HG03354 (cell line): ENCODE measurements around the gene ELOVL4.

Source experiments
- ATAC-seq: cut with Tn5 transposase; IDR thresholded peaks from one replicate; pipeline ENCODE4 v1.9.1; 2021; ENCODE audit warnings: mild to moderate bottlenecking; ENCODE audit not compliant: unreplicated experiment, poor library complexity, severe bottlenecking

ELOVL4 gene

DNA sequence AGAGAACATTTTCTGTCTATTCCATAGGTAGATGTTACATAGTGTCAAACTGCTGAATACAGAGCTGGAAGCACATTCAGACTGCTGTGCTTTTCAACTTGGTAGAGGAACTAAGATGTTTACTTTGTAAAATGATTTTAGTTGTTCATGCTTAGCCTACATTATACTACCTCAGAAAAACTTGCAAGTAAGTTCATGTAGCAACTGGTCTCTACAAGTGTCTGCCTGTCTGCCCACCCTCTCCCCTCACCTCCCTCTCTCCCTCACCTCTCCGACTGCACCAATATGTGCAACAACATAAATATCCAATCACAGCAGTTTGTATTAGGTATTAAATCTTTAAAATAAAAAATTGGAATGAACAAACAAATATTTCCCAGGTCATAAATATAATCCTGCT, 25.3 kb downstream of the ELOVL4 start:
- ATAC-seq, result no peak

- ATAC-seq, result no peak
Measured at GRCh38 chr6:79913369-79913768, 34.0 kb downstream of the ELOVL4 start.

DNA sequence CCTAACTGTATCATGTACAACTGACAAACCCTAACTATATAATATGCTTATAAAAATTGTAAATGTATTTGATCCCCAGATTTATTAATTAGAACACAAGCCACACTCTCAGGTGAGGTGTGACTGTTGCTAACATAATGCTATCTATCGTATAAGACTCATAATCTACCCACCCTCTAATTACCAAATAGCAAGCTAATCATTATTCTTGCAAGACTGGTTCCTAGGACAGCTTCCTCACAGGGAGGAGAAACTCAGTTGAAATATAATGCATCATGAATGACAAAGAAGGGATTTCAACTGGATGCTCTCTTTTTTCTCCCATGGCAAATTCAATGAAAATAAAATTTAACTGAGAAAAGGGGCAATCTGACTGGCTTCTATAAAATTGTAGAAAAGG, 35.4 kb downstream of the ELOVL4 start:
- ATAC-seq, result no peak

DNA sequence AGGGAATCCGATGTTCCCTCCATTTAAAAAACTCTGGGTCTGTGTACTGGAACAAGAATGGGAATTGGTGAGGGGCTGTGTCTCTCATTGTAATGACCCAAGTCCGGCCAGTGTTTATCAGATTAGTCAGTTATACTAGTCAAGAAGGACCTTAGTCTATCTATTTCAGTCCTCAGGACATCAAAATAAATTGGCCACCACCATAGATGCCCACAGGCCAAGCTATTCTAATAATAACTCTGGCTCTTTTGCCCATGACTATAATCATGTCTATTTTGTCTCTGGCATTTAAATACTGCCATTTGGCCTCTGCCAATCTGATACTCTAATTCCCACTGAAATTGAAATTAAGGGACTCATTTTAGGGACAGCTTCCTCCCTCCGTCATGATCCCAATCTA, 37.8 kb downstream of the ELOVL4 start:
- ATAC-seq, result no peak

DNA sequence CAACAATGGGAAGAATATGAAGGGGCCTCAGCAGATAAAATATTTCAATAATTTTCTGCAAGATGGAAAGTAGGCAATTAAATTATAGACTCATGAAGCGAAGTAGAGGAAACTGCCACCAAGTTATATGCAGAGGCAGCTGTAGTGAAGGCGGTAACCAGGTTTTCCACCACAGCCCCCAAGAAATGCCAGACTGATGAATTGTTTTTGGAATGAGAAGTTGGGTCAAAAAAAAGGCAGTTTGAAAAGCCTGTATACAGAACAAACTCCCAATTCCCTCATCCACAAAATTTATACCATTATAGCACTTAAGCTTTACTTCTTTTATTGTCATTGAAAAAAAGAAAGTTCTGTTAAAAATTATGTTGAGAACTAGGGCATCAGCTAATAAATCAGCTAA, 45.3 kb downstream of the ELOVL4 start:
- no peak for ATAC-seq

DNA sequence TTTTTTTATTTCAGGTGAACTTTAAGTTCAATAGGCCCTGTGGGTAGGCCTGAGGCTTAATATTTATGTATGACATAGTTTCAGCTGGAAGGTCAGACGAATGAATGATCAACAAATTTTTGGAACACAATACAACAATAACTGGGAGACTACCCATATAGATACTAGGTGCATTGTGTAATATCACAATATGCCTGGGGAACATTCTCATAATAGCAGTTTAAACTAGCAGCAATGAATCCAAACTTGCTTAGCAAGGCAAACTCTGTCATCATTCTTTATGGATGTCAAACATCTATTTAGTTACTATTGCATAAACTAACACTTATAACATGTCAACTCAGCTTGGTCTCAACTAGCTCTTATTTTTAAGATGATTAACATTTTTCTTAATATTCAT, 49.3 kb downstream of the ELOVL4 start:
- ATAC-seq, result no peak

DNA sequence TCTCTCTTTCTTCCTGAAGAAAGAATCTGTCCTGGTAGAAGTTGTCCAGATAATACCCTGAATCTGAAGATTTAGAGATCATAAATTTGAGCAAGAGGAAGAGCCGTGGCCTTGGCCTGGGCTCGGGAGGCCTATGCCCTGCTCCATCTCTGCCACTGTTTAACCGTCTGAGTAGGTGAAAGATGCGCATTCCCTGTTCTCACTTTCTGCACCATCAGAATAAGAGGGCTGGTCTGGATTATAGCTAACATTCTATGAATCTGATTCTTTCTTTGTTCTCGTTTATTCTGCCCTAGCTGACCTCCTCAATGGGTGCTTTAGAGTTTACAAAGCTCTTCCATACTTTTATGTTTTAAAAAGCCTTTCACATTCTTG, 51.3 kb downstream of the ELOVL4 start:
- no peak for ATAC-seq

- ATAC-seq, result no peak
Measured at GRCh38 chr6:79895382-79896074, 51.8 kb downstream of the ELOVL4 start.

GRCh38 chr6:79894939-79895338, 52.4 kb downstream of the ELOVL4 start:
- ATAC-seq, result no peak

- no peak for ATAC-seq
Measured at GRCh38 chr6:79888587-79888986, 58.8 kb downstream of the ELOVL4 start.

- ATAC-seq, result no peak
Measured at GRCh38 chr6:79878142-79878748, 69.1 kb downstream of the ELOVL4 start.

GRCh38 chr6:79874531-79875134, 72.7 kb downstream of the ELOVL4 start:
- no peak for ATAC-seq

- no peak for ATAC-seq
Measured at GRCh38 chr6:79872986-79873385, 74.4 kb downstream of the ELOVL4 start.

DNA sequence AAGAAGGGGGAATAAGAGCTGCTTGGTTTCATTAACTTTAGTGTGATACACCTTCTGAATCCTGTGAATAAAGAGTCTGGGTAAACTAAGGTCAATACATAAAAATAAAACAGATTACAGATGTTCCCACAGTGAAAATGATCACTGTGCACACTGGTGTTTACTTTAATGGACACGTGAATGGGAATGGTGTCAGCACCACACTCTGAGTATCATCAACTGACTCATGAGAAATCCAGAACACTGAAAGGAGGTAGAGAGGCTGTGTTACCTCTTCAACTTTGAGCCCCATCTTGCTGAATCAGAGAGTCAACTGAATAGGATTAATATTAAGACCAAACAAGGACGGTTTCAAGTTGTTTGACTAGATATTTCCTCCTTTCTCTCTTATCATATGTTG, 75.0 kb downstream of the ELOVL4 start:
- no peak for ATAC-seq

GRCh38 chr6:79869600-79870084, 77.7 kb downstream of the ELOVL4 start:
- ATAC-seq, result peak; percentile 100

DNA sequence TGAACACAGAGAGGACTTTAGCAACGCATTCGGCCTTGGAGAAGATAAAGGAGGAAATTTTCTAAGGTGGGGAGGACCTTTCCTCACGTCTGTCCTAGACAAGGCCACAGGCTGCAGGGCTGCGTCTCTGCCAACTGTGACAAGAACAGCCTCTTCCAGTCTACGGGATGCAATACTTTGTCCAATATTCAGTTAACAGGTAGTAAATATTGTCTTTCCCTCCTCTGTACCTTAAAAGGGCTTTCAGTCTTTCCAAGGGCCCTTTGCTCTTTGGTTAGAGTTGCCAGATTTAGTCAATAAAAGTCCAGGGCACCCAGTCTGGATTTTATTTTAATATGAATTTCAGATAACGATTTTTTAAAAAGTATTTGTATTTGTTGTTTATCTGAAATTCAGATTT, 78.2 kb downstream of the ELOVL4 start:
- no peak for ATAC-seq

DNA sequence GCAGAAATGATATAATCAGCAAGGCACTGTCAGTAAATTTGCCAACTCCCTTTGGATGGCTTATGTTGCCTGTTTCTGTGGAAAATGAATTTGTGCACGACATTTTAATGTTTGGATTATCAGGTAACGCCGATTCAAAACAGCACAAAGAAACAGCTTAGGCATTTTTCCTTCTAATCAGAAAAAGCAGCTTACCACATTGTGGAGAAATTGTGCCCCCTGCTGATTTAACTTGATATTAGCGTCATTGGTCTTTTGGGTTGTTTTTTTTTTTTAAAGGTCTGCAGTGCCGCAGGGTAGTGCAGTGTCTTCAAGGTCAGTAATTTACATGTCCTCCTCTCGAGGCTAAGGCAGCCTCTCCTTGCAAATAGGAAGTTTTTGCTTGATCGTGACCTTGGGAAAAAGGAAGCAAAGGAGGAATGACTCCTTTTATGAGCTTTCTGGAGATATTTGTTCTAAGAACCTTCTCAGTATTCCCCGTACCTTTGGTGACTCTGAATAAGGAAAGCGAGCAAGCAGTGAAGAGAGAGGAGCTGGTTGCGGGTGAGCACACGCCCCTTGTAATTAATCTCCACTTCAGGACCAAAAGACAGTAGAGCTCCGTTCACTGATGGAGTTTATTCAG, 79.1 kb downstream of the ELOVL4 start:
- peak; percentile 47 for ATAC-seq
